ENCODE measurements around the gene GPR37. TPM values are rescaled to one million over a fixed set of nuclear protein-coding genes. Genes with fewer than 3 reads are reported as not detected.

Gene GPR37
- polyA plus RNA-seq, 1 of the 3 experiments (the other 2 are of a cell fraction): 0.03 TPM

DNA sequence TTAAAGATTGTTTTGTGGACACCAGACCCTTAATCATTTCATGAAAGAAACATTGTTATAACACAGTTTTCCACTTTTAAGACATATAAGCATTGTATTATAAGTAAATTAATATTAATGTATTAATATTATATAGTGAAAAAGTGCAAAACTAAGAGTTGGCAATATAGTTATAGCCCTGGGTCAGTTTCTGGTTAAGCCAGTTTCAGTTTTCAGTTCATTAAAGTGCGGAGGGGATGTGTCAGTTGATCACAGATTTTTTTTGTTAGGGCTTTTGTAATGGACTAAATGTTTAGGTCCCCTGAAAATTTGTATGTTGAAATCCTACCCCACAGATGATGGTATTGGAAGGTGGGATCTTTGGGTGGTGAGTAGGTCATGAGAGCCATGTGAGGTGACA lies 45.7 kb upstream of the GPR37 start:
- Histone ChIP-seq H3K4me2 (no peak overlapping the region), H3K79me2 (ENCODE audit: insufficient read depth) (no peaks in the 10 kb centered on the region), H3F3A (replicated peaks; ENCODE audit: insufficient read depth) (no peaks in the 10 kb centered on the region), H3K27ac (ENCODE audit: low read depth in 2 of 2, low read length in 1 of 2) (no peak overlapping the region), H3K9ac (no peak overlapping the region), H4K20me1 (ENCODE audit: insufficient read depth) (no peaks in the 10 kb centered on the region), H2AFZ (ENCODE audit: low read depth) (no peak overlapping the region), H3K27me3 (ENCODE audit: insufficient read depth) (no peaks in the 10 kb centered on the region), H3K36me3 (replicated peaks in 1 of 2; ENCODE audit: control insufficient read depth in 1 of 2, insufficient read depth in 2 of 2, low read length in 1 of 2) (no peaks in the 10 kb centered on the region), H3K9me3 (no peaks in the 10 kb centered on the region), H3K9me2 (no peaks in the 10 kb centered on the region), H3K4me3 (ENCODE audit: low read depth in 2 of 2, low read length in 1 of 2) (no peak overlapping the region), H3K4me1 (ENCODE audit: control insufficient read depth in 1 of 2, insufficient read depth in 2 of 2, low read depth in 1 of 2, low read length in 1 of 2) (no peaks in the 10 kb centered on the region; a peak in 1 of 4 replicates)
- ChIA-PET CTCF (no interaction called here), POLR2A (no interaction called here)
- TF ChIP-seq RXRA (IDR thresholded peaks at IDR 0.05; ENCODE audit: borderline replicate concordance, low read depth) (no peak), EP300 (IDR thresholded peaks at IDR 0.05; ENCODE audit: borderline replicate concordance in 1 of 2, low read depth in 1 of 2, low read length in 1 of 2) (no peak)
- TF ChIP-seq, protein P1, sequence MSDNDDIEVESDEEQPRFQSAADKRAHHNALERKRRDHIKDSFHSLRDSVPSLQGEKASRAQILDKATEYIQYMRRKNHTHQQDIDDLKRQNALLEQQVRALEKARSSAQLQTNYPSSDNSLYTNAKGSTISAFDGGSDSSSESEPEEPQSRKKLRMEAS (IDR thresholded peaks at IDR 0.05; ENCODE audit: low read depth): no peak
- TF ChIP-seq, protein P2, sequence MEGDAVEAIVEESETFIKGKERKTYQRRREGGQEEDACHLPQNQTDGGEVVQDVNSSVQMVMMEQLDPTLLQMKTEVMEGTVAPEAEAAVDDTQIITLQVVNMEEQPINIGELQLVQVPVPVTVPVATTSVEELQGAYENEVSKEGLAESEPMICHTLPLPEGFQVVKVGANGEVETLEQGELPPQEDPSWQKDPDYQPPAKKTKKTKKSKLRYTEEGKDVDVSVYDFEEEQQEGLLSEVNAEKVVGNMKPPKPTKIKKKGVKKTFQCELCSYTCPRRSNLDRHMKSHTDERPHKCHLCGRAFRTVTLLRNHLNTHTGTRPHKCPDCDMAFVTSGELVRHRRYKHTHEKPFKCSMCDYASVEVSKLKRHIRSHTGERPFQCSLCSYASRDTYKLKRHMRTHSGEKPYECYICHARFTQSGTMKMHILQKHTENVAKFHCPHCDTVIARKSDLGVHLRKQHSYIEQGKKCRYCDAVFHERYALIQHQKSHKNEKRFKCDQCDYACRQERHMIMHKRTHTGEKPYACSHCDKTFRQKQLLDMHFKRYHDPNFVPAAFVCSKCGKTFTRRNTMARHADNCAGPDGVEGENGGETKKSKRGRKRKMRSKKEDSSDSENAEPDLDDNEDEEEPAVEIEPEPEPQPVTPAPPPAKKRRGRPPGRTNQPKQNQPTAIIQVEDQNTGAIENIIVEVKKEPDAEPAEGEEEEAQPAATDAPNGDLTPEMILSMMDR (IDR thresholded peaks at IDR 0.05): no peak
- DNase-seq: no peak
- 58% methylated on average over 1 of the region's 1 CpG for WGBS (ENCODE audit: low lambda C conversion rate)

DNA sequence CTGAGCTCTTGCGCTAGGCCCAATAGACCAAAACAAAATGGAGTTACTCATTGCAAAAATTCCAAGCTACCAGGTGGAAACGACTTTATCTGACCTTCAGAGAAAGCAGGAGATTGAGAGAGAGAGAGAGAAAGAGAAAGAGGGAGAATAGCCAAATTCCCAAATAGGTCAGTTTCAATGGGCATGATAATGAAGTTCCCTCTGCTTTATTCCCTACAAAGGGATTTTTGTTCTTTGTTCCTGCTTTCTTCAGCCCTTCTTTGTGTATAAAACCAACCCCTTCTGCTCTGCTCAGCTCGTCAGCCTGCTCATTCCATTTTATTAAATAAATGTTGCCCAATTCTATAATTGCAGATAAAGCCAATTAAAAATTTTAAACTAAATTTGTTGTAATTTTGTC lies 45.0 kb upstream of the GPR37 start:
- H3K4me2 ChIP-seq: no peak overlapping the region
- no peaks in the 10 kb centered on the region for H3K27me3 ChIP-seq (ENCODE audit: insufficient read depth)
- ChIA-PET POLR2A (no interaction called here), CTCF (no interaction called here)
- no peak overlapping the region for H3K4me3 ChIP-seq (ENCODE audit: low read depth in 2 of 2, low read length in 1 of 2)
- TF ChIP-seq TAF1 (IDR thresholded peaks at IDR 0.05; ENCODE audit: borderline replicate concordance, low read depth, low read length) (no peak), RXRA (IDR thresholded peaks at IDR 0.05; ENCODE audit: borderline replicate concordance, low read depth) (no peak), TEAD4 (IDR thresholded peaks at IDR 0.05; ENCODE audit: borderline replicate concordance, insufficient read depth) (no peak), NRF1 (IDR thresholded peaks at IDR 0.05; ENCODE audit: low read depth, low read length) (no peak), RFX5 (IDR thresholded peaks at IDR 0.05; ENCODE audit: low read length) (no peak)
- TF ChIP-seq, protein P3, sequence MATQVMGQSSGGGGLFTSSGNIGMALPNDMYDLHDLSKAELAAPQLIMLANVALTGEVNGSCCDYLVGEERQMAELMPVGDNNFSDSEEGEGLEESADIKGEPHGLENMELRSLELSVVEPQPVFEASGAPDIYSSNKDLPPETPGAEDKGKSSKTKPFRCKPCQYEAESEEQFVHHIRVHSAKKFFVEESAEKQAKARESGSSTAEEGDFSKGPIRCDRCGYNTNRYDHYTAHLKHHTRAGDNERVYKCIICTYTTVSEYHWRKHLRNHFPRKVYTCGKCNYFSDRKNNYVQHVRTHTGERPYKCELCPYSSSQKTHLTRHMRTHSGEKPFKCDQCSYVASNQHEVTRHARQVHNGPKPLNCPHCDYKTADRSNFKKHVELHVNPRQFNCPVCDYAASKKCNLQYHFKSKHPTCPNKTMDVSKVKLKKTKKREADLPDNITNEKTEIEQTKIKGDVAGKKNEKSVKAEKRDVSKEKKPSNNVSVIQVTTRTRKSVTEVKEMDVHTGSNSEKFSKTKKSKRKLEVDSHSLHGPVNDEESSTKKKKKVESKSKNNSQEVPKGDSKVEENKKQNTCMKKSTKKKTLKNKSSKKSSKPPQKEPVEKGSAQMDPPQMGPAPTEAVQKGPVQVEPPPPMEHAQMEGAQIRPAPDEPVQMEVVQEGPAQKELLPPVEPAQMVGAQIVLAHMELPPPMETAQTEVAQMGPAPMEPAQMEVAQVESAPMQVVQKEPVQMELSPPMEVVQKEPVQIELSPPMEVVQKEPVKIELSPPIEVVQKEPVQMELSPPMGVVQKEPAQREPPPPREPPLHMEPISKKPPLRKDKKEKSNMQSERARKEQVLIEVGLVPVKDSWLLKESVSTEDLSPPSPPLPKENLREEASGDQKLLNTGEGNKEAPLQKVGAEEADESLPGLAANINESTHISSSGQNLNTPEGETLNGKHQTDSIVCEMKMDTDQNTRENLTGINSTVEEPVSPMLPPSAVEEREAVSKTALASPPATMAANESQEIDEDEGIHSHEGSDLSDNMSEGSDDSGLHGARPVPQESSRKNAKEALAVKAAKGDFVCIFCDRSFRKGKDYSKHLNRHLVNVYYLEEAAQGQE (IDR thresholded peaks at IDR 0.05; ENCODE audit: low read depth, low read length): no peak
- H4K20me1 ChIP-seq (ENCODE audit: insufficient read depth): no peaks in the 10 kb centered on the region
- H3K9me3 ChIP-seq: no peaks in the 10 kb centered on the region
- H3F3A ChIP-seq (replicated peaks; ENCODE audit: insufficient read depth): no peaks in the 10 kb centered on the region
- no peak overlapping the region for H3K27ac ChIP-seq (ENCODE audit: low read depth in 2 of 2, low read length in 1 of 2)
- DNase-seq: no peak
- H3K79me2 ChIP-seq (ENCODE audit: insufficient read depth): no peaks in the 10 kb centered on the region
- H3K9ac ChIP-seq: no peak overlapping the region
- WGBS (ENCODE audit: low lambda C conversion rate): 45% methylated on average over 3 of the region's 3 CpGs
- no peaks in the 10 kb centered on the region for H3K36me3 ChIP-seq (replicated peaks in 1 of 2; ENCODE audit: control insufficient read depth in 1 of 2, insufficient read depth in 2 of 2, low read length in 1 of 2)
- no peaks in the 10 kb centered on the region; a peak in 1 of 4 replicates for H3K4me1 ChIP-seq (ENCODE audit: control insufficient read depth in 1 of 2, insufficient read depth in 2 of 2, low read depth in 1 of 2, low read length in 1 of 2)
- no peak overlapping the region for H2AFZ ChIP-seq (ENCODE audit: low read depth)
- no peaks in the 10 kb centered on the region for H3K9me2 ChIP-seq

Data from SK-N-SH (cell line).